HepG2 (cell line): Measurements from ENCODE around the gene ZNF860. TPM values are rescaled to one million over a fixed set of nuclear protein-coding genes. Genes with fewer than 3 reads are reported as not detected.
A peak's percentile ranks its signal among the peaks of the same experiment; 100 is the strongest.

Source experiments
- CENPT ChIP-seq: sonication (generic); formaldehyde crosslinking; IDR thresholded peaks from 2 replicates; pipeline ENCODE4 v1.8.0; 2022; ENCODE audit warnings: low read depth, mild to moderate bottlenecking, moderate library complexity, missing genetic modification reagents
- CHD4 ChIP-seq: fragments of 200-600 bp; sonication (generic); IDR thresholded peaks from 2 replicates; pipeline ENCODE4 v1.7.0; 2017; ENCODE audit warnings: mild to moderate bottlenecking, low read length, borderline replicate concordance
- DMAP1 ChIP-seq: IDR thresholded peaks from 2 replicates; pipeline ENCODE4 v1.6.1; 2016
- FOXA1 ChIP-seq, 2 experiments: fragments of 450-650 bp in 1 of 2; sonication (generic) in 1 of 2; formaldehyde crosslinking in 1 of 2; IDR thresholded peaks; 2 replicates each; pipeline versions ENCODE4 v1.4.0 to v1.6.1; 2016 to 2020; ENCODE audit warnings: missing genetic modification reagents in 1 of 2
- HMGXB4 ChIP-seq, 2 experiments: sonication (generic) in 1 of 2; formaldehyde crosslinking in 1 of 2; IDR thresholded peaks; 2 replicates each; pipeline versions ENCODE4 v1.4.0 to v1.6.1; 2018 to 2020; ENCODE audit warnings: missing genetic modification reagents in 2 of 2, borderline replicate concordance in 1 of 2, low read depth in 1 of 2, mild to moderate bottlenecking in 1 of 2, missing biosample characterization in 1 of 2
- HNF1A ChIP-seq, 2 experiments: sonication (generic) in 1 of 2; formaldehyde crosslinking in 1 of 2; IDR thresholded peaks; 2 replicates each; pipeline versions ENCODE4 v1.4.0 to v1.6.1; 2016 to 2020; ENCODE audit warnings: borderline replicate concordance in 1 of 2, low read depth in 1 of 2, mild to moderate bottlenecking in 1 of 2, missing genetic modification reagents in 1 of 2
- JARID2 ChIP-seq: sonication (generic); formaldehyde crosslinking; IDR thresholded peaks from 2 replicates; pipeline ENCODE4 v1.8.1; 2023; ENCODE audit warnings: missing genetic modification reagents, inconsistent platforms; ENCODE audit not compliant: insufficient replicate concordance
- NCOR1 ChIP-seq: fragments of 200-600 bp; sonication (generic); IDR thresholded peaks from 2 replicates; pipeline ENCODE4 v1.7.0; 2017; ENCODE audit warnings: antibody characterized with exemption, low read length, borderline replicate concordance
- NR2F2 ChIP-seq: IDR thresholded peaks from 2 replicates; pipeline ENCODE4 v1.6.1; 2012; ENCODE audit warnings: low read depth, inconsistent platforms, borderline replicate concordance
- POGZ ChIP-seq: sonication (generic); formaldehyde crosslinking; IDR thresholded peaks from 2 replicates; pipeline ENCODE4 v1.4.0; 2020; ENCODE audit warnings: mild to moderate bottlenecking, missing genetic modification reagents
- SOX13 ChIP-seq, 3 experiments: fragments of 450-650 bp in 1 of 3; sonication (generic) in 1 of 3; formaldehyde crosslinking in 1 of 3; IDR thresholded peaks in 2 of 3; conservative IDR thresholded peaks in 1 of 3; 2 replicates each; pipeline versions ENCODE4 v1.5.0 to v1.6.1; 2016 to 2020; ENCODE audit warnings: antibody characterized with exemption in 1 of 3, mild to moderate bottlenecking in 1 of 3, missing compliant biosample characterization in 1 of 3, missing genetic modification reagents in 1 of 3, moderate library complexity in 1 of 3
- YEATS4 ChIP-seq: sonication (generic); formaldehyde crosslinking; IDR thresholded peaks from 2 replicates; pipeline ENCODE4 v1.4.0; 2020; ENCODE audit warnings: missing genetic modification reagents, borderline replicate concordance
- ZNF12 ChIP-seq: sonication (generic); formaldehyde crosslinking; IDR thresholded peaks from 2 replicates; pipeline ENCODE4 v1.5.0; 2020; ENCODE audit warnings: missing genetic modification reagents
- ZNF263 ChIP-seq: sonication (generic); formaldehyde crosslinking; IDR thresholded peaks from 2 replicates; pipeline ENCODE4 v1.4.0; 2020; ENCODE audit warnings: missing genetic modification reagents
- ZNF362 ChIP-seq: sonication (generic); formaldehyde crosslinking; IDR thresholded peaks from 2 replicates; pipeline ENCODE4 v1.4.0; 2020; ENCODE audit warnings: missing genetic modification reagents, mild to moderate bottlenecking, borderline replicate concordance
- ZNF644 ChIP-seq: IDR thresholded peaks from 2 replicates; pipeline ENCODE4 v1.6.1; 2016; ENCODE audit warnings: low read depth
- ZNF652 ChIP-seq: IDR thresholded peaks from 2 replicates; pipeline ENCODE4 v1.6.1; 2016; ENCODE audit warnings: low read depth, borderline replicate concordance
- ZNF883 ChIP-seq: sonication (generic); formaldehyde crosslinking; IDR thresholded peaks from 2 replicates; pipeline ENCODE4 v1.5.1; 2020; ENCODE audit warnings: mild to moderate bottlenecking, missing genetic modification reagents; ENCODE audit errors: not compliant biosample characterization
- ZSCAN21 ChIP-seq: sonication (generic); formaldehyde crosslinking; IDR thresholded peaks from 2 replicates; pipeline ENCODE4 v1.8.0; 2022; ENCODE audit warnings: mild to moderate bottlenecking, missing genetic modification reagents, moderate library complexity, borderline replicate concordance
- polyA plus RNA-seq, 8 experiments: library from polyadenylated mRNA; depleted of rRNA in 3 of 8; stranded (reverse) in 7 of 8; unstranded in 1 of 8; fragments of >200 nt; fragmentation: Illumina TruSeq in 4 of 8; extraction: Trizol in 4 of 8; gene quantifications; 2 replicates each; pipeline versions ENCODE4 v1.2.1 to v1.2.3, GENCODE V29; 2011 to 2016; ENCODE audit warnings: low read depth in 4 of 8, missing spikeins in 1 of 8, mixed read lengths in 1 of 8; ENCODE audit not compliant: insufficient read depth in 1 of 8
- total RNA-seq, 5 experiments: library from RNA; depleted of rRNA; stranded (reverse); fragments of >200 nt; fragmentation: Illumina TruSeq; extraction: Trizol; gene quantifications; 2 replicates each; pipeline ENCODE4 v1.2.3, GENCODE V29; 2016; ENCODE audit warnings: low read depth in 1 of 5

The ZNF860 gene
- total and polyA plus RNA-seq, 2 of the 13 experiments (the other 11 are each of a cell fraction or from before 2014, with no cell fraction given): 0.55 to 0.73 TPM

GRCh38 chr3:31960793-31961431 is 20.6 kb upstream of the ZNF860 start (continued):
- TF ChIP-seq CENPT (CRISPR knock-in tag): no peak
- 0 out of 2 replicates have a peak, but pooled peaks have one; percentile 20 for TF ChIP-seq YEATS4 (CRISPR knock-in tag)
- TF ChIP-seq JARID2: no peak
- no peak for TF ChIP-seq ZSCAN21 (CRISPR knock-in tag)
- TF ChIP-seq NR2F2: 0 out of 2 replicates have a peak, but pooled peaks have one; percentile 19
- TF ChIP-seq ZNF652 (CRISPR knock-in tag): peak; percentile 89; the same call in 1 of the 2 replicates
- TF ChIP-seq ZNF12 (CRISPR knock-in tag): no peak
- 0 out of 2 replicates have a peak, but pooled peaks have one; percentile 20 for TF ChIP-seq DMAP1
- TF ChIP-seq SOX13 (IDR thresholded peaks at IDR 0.05): no peak
- TF ChIP-seq SOX13 (CRISPR knock-in tag; conservative IDR thresholded peaks at IDR 0.05 in 1 of 2, IDR thresholded peaks at IDR 0.05 in 1 of 2): peak in 1 of 2 experiments; percentile 20; a peak in 1 of 4 replicates
- no peak for TF ChIP-seq FOXA1 (IDR thresholded peaks at IDR 0.05)
- TF ChIP-seq FOXA1 (CRISPR knock-in tag; IDR thresholded peaks at IDR 0.05): 0 out of 2 replicates have a peak, but pooled peaks have one; percentile 37
- peak; percentile 85 for TF ChIP-seq ZNF362 (CRISPR knock-in tag)
- TF ChIP-seq POGZ (CRISPR knock-in tag): peak; percentile 30; the same call in 1 of the 2 replicates
- no peak for TF ChIP-seq ZNF883 (CRISPR knock-in tag)
- peak; percentile 85 for TF ChIP-seq HNF1A (IDR thresholded peaks at IDR 0.05; ENCODE audit: low read depth)
- peak; percentile 89 for TF ChIP-seq HNF1A (CRISPR knock-in tag; IDR thresholded peaks at IDR 0.05; ENCODE audit: borderline replicate concordance)
- peak; percentile 65; the same call in 1 of the 2 replicates for TF ChIP-seq CHD4
- peak; percentile 76 for TF ChIP-seq ZNF263 (CRISPR knock-in tag)
- peak; percentile 98 for TF ChIP-seq ZNF644 (CRISPR knock-in tag)
- TF ChIP-seq NCOR1: peak; percentile 32; the same call in 1 of the 2 replicates
- TF ChIP-seq HMGXB4 (CRISPR knock-in tag; IDR thresholded peaks at IDR 0.05; ENCODE audit: borderline replicate concordance in 1 of 2, low read depth in 1 of 2): no peak
